ENCODE results near the gene SCYGR6. TPM values are rescaled to one million over a fixed set of nuclear protein-coding genes. Genes with fewer than 3 reads are reported as not detected.

SCYGR6 gene
- total RNA-seq, 1 experiment from 2014 or later, result not detected

- Histone ChIP-seq H4K20me1 (ENCODE audit: insufficient read depth) (no peaks in the 10 kb centered on the region), H3K4me1 (replicated peaks; ENCODE audit: insufficient read depth) (no peaks in the 10 kb centered on the region), H3K79me2 (ENCODE audit: low read depth) (no peaks in the 10 kb centered on the region), H3K4me3 (no peak overlapping the region), H3K9me3 (ENCODE audit: insufficient read depth, low read depth) (no peaks in the 10 kb centered on the region), H3K27ac (no peak overlapping the region), H3K4me2 (no peak overlapping the region), H3K36me3 (ENCODE audit: low read depth) (no peaks in the 10 kb centered on the region), H3K9me2 (ENCODE audit: insufficient read depth) (no peaks in the 10 kb centered on the region), H3K27me3 (ENCODE audit: insufficient read depth, low read depth) (no peaks in the 10 kb centered on the region), H2AFZ (no peak overlapping the region), H3F3A (ENCODE audit: insufficient read depth, low read depth) (no peaks in the 10 kb centered on the region)
- no peak for DNase-seq
- BruUV-seq (replicated peaks), result no TSS peak
- intact Hi-C loops (cut with micrococcal nuclease; ENCODE audit: unreplicated experiment), result no loop called here
- ChIA-PET POLR2A (ENCODE audit: unreplicated experiment) (interaction anchor here (0.7 kb wide), 1 partner anchor 40 kb away, joined by 6 read pairs; no protein-coding TSS in a partner anchor), CTCF (no interaction called here)
- TF ChIP-seq EZH2 (IDR thresholded peaks at IDR 0.05; ENCODE audit: low read depth), result no peak
Observed at GRCh38 chr2:227684258-227684657, 40.3 kb downstream of the SCYGR6 start.

- CTCF ChIA-PET, result no interaction called here
- DNase-seq, result no peak
- no TSS peak for BruUV-seq (replicated peaks)
- H3K4me1 ChIP-seq (replicated peaks; ENCODE audit: insufficient read depth), result no peaks in the 10 kb centered on the region
- no peaks in the 10 kb centered on the region for H3K27me3 ChIP-seq (ENCODE audit: insufficient read depth, low read depth)
- H3K27ac ChIP-seq, result no peak overlapping the region
- no peak overlapping the region for H2AFZ ChIP-seq
- no peak overlapping the region for H3K4me2 ChIP-seq
- no peaks in the 10 kb centered on the region for H3K36me3 ChIP-seq (ENCODE audit: low read depth)
- TF ChIP-seq CTCF (conservative IDR thresholded peaks at IDR 0.05) (no peak), EZH2 (IDR thresholded peaks at IDR 0.05; ENCODE audit: low read depth) (no peak)
- POLR2A ChIA-PET (ENCODE audit: unreplicated experiment), result no interaction called here
- no peaks in the 10 kb centered on the region for H4K20me1 ChIP-seq (ENCODE audit: insufficient read depth)
- no peaks in the 10 kb centered on the region; the same call in 1 of the 2 replicates for H3K9me3 ChIP-seq (ENCODE audit: insufficient read depth, low read depth)
- H3F3A ChIP-seq (ENCODE audit: insufficient read depth, low read depth), result no peaks in the 10 kb centered on the region
- H3K4me3 ChIP-seq, result no peak overlapping the region
- H3K9me2 ChIP-seq (ENCODE audit: insufficient read depth), result no peaks in the 10 kb centered on the region
- intact Hi-C loops (cut with micrococcal nuclease; ENCODE audit: unreplicated experiment), result no loop called here
- no peaks in the 10 kb centered on the region for H3K79me2 ChIP-seq (ENCODE audit: low read depth)
Observed at GRCh38 chr2:227677928-227678327, 46.6 kb downstream of the SCYGR6 start.

GRCh38 chr2:227674485-227674884, 50.1 kb downstream of the SCYGR6 start:
- H4K20me1 ChIP-seq (ENCODE audit: insufficient read depth), result no peaks in the 10 kb centered on the region
- ChIA-PET CTCF (no interaction called here), POLR2A (ENCODE audit: unreplicated experiment) (no interaction called here)
- TF ChIP-seq CTCF (conservative IDR thresholded peaks at IDR 0.05) (no peak), EZH2 (IDR thresholded peaks at IDR 0.05; ENCODE audit: low read depth) (no peak)
- no peak overlapping the region for H3K27ac ChIP-seq
- no peaks in the 10 kb centered on the region for H3K4me1 ChIP-seq (replicated peaks; ENCODE audit: insufficient read depth)
- DNase-seq, result no peak
- no peak overlapping the region for H3K4me2 ChIP-seq
- intact Hi-C loops (cut with micrococcal nuclease; ENCODE audit: unreplicated experiment), result no loop called here
- no peak overlapping the region for H2AFZ ChIP-seq
- BruUV-seq (replicated peaks), result no TSS peak
- H3K9me2 ChIP-seq (ENCODE audit: insufficient read depth), result no peaks in the 10 kb centered on the region
- H3K27me3 ChIP-seq (ENCODE audit: insufficient read depth, low read depth), result no peaks in the 10 kb centered on the region
- no peaks in the 10 kb centered on the region for H3F3A ChIP-seq (ENCODE audit: insufficient read depth, low read depth)
- H3K4me3 ChIP-seq, result no peak overlapping the region
- no peaks in the 10 kb centered on the region for H3K36me3 ChIP-seq (ENCODE audit: low read depth)
- no peaks in the 10 kb centered on the region for H3K79me2 ChIP-seq (ENCODE audit: low read depth)
- H3K9me3 ChIP-seq (ENCODE audit: insufficient read depth, low read depth), result no peaks in the 10 kb centered on the region; the same call in 1 of the 2 replicates

Other genes with a start within 250 kb of the SCYGR6 start
- not detected in 2 replicates for gene SCYGR2, start 125.9 kb downstream of the SCYGR6 start, total RNA-seq (2021)
- not detected in 2 replicates for gene SCYGR3, start 109.9 kb downstream of the SCYGR6 start, total RNA-seq (2021)
- gene SCYGR4, start 107.3 kb downstream of the SCYGR6 start, total RNA-seq (2021), result not detected in 2 replicates
- not detected in 2 replicates for gene SCYGR5, start 58.0 kb downstream of the SCYGR6 start, total RNA-seq (2021)
- gene SLC19A3, start 6.7 kb downstream of the SCYGR6 start, total RNA-seq (2021), result 4.3 and 4.5 TPM in 2 replicates
- gene SCYGR7, start 3.6 kb upstream of the SCYGR6 start, total RNA-seq (2021), result not detected in 2 replicates
- not detected in 2 replicates for gene SCYGR8, start 21.1 kb upstream of the SCYGR6 start, total RNA-seq (2021)
- gene CCL20, start 89.1 kb upstream of the SCYGR6 start, total RNA-seq (2021), result not detected in 2 replicates
- 1.8 and 2.8 TPM in 2 replicates for gene DAW1, start 146.9 kb upstream of the SCYGR6 start, total RNA-seq (2021)